GM12878 (cell line): ENCODE data around the gene CREBRF. TPM values are rescaled to one million over a fixed set of nuclear protein-coding genes. Genes with fewer than 3 reads are reported as not detected.
A peak's percentile ranks its signal among the peaks of the same experiment; 100 is the strongest.

Source experiments
- ATAC-seq: fragments of 200-7000 bp; cut with Tn5 transposase; 3 replicates; pipeline ENCODE4 v1.9.1; 2020; ENCODE audit warnings: mild to moderate bottlenecking, moderate library complexity
- BruUV-seq: library from RNA; stranded (reverse); fragments of 400-500 nt; replicated peaks from 2 replicates; lab custom pipeline; 2021; lab: Mats Ljungman, UMichigan
- CTCF ChIA-PET: fragments of 300-600 bp; sonication (Branson Sonifier 250); formaldehyde crosslinking; extraction: SDS; loops from one replicate; lab custom pipeline; 2021; ENCODE audit warnings: inconsistent platforms; lab: Yijun Ruan, JAX
- POLR2A ChIA-PET: fragments of 350-600 bp; formaldehyde crosslinking; extraction: SDS; loops from one replicate; lab custom pipeline; 2021; ENCODE audit warnings: inconsistent platforms; lab: Charles Lee
- RAD21 ChIA-PET: fragments of 300-600 bp; sonication (Branson Sonifier 250); formaldehyde crosslinking; loops from one replicate; lab custom pipeline; 2023; ENCODE audit warnings: antibody characterized with exemption; ENCODE audit not compliant: unreplicated experiment; lab: Charles Lee
- SMC1A ChIA-PET: fragments of 300-600 bp; sonication (Branson Sonifier 250); formaldehyde crosslinking; loops from one replicate; lab custom pipeline; 2023; ENCODE audit not compliant: unreplicated experiment, uncharacterized antibody; lab: Charles Lee
- DNase-seq: peaks from one replicate; pipeline ENCODE4 v3.0.0-alpha.2; 2011; ENCODE audit warnings: low read depth, low spot score
- FAIRE-seq: peaks from 3 replicates; lab custom pipeline; 2011; peaks lifted over from hg19 to GRCh38; lab: Jason Lieb, UNC
- H2AFZ ChIP-seq: 2 replicates; pipeline ENCODE4 v1.6.0; 2011; ENCODE audit warnings: low read depth, low read length, control low read depth; ENCODE audit not compliant: control insufficient read depth
- H3K27ac ChIP-seq: 2 replicates; pipeline ENCODE4 v1.5.1; 2011; ENCODE audit warnings: control low read depth; ENCODE audit not compliant: control insufficient read depth, insufficient read depth
- H3K27me3 ChIP-seq, 2 experiments: replicated peaks in 1 of 2; 2 replicates each; pipeline versions ENCODE4 v1.6.0 to v1.6.1; 2011; ENCODE audit warnings: low read length in 1 of 2; ENCODE audit not compliant: control insufficient read depth in 2 of 2, insufficient read depth in 2 of 2
- H3K36me3 ChIP-seq, 2 experiments: 2 replicates each; pipeline ENCODE4 v1.5.1; 2011; ENCODE audit warnings: low read length in 1 of 2; ENCODE audit not compliant: control insufficient read depth in 2 of 2, insufficient read depth in 2 of 2
- H3K4me1 ChIP-seq: 2 replicates; pipeline ENCODE4 v1.6.1; 2011; ENCODE audit warnings: mild to moderate bottlenecking, low read length, moderate library complexity, mixed read lengths; ENCODE audit not compliant: control insufficient read depth, insufficient read depth
- H3K4me2 ChIP-seq: 2 replicates; pipeline ENCODE4 v1.6.0; 2011; ENCODE audit warnings: control low read depth; ENCODE audit not compliant: control insufficient read depth, insufficient read depth
- H3K4me3 ChIP-seq: fragments of 200-600 bp; sonication (generic); 2 replicates; pipeline ENCODE4 v1.5.1; 2016
- H3K79me2 ChIP-seq: 2 replicates; pipeline ENCODE4 v1.6.0; 2011; ENCODE audit warnings: low read length; ENCODE audit not compliant: control insufficient read depth, insufficient read depth
- H3K9ac ChIP-seq: 2 replicates; pipeline ENCODE4 v1.8.0; 2011; ENCODE audit warnings: low read length, control low read depth, mixed read lengths; ENCODE audit not compliant: control insufficient read depth, insufficient read depth
- H3K9me3 ChIP-seq: replicated peaks from 3 replicates; pipeline ENCODE4 v1.5.1; 2011; ENCODE audit warnings: mild to moderate bottlenecking, low read length; ENCODE audit not compliant: control insufficient read depth, insufficient read depth
- H4K20me1 ChIP-seq: 2 replicates; pipeline ENCODE4 v1.6.0; 2011; ENCODE audit not compliant: control insufficient read depth, insufficient read depth
- MEF2A ChIP-seq: IDR thresholded peaks from 2 replicates; pipeline ENCODE4 v1.6.1; 2011; ENCODE audit warnings: low read depth, mild to moderate bottlenecking, low read length, moderate library complexity; ENCODE audit not compliant: insufficient read depth
- MTA2 ChIP-seq: fragments of 450-650 bp; IDR thresholded peaks from 2 replicates; pipeline ENCODE4 v1.6.1; 2016; ENCODE audit warnings: low read depth, mild to moderate bottlenecking, moderate library complexity
- WGBS: methylation state at CpG from one replicate; pipeline ENCODE4 v1.1.6; 2016; ENCODE audit warnings: low lambda C conversion rate; ENCODE audit not compliant: insufficient replicate concordance, insufficient coverage; ENCODE audit errors: missing lambda C conversion rate; 5-methylcytosine and 5-hydroxymethylcytosine counted together
- in situ Hi-C: fragments of 300-500 bp; cut with MboI; formaldehyde crosslinking; loops from 9 replicates; pipeline ENCODE4 v1.14.3; 2018; ENCODE audit warnings: mixed read lengths
- intact Hi-C: fragments of 100-400 bp; cut with micrococcal nuclease; formaldehyde crosslinking; loops from one replicate; pipeline ENCODE4 v1.14.2; 2022; ENCODE audit not compliant: unreplicated experiment
- polyA plus RNA-seq, 11 experiments: library from polyadenylated mRNA; depleted of rRNA in 4 of 11; unstranded in 6 of 11; stranded (reverse) in 5 of 11; fragments of >200 nt; fragmentation: Nextera tagmentation in 4 of 11; fragmentation: Illumina TruSeq in 1 of 11; extraction: Ambion mirVana in 4 of 11; extraction: Trizol in 1 of 11; gene quantifications; 1 replicate in 1 of 11; 2 replicates in 10 of 11; pipeline versions ENCODE4 v1.2.1 to v1.2.3, GENCODE V29; 2011 to 2016; ENCODE audit warnings: inconsistent platforms in 2 of 11, missing spikeins in 2 of 11, low read depth in 1 of 11
- total RNA-seq, 4 experiments: library from RNA; depleted of rRNA in 3 of 4; stranded (reverse); fragments of >200 nt in 3 of 4; fragmentation: Illumina TruSeq in 1 of 4; extraction: Trizol in 1 of 4; gene quantifications; 2 replicates each; pipeline versions ENCODE4 v1.2.1 to v1.2.3, GENCODE V29; 2013 to 2021
- TF ChIP-seq, protein P1 (sequence below): IDR thresholded peaks from 2 replicates; pipeline ENCODE4 v1.6.1; 2012; ENCODE audit warnings: low read length, inconsistent platforms

Gene CREBRF
- total and polyA plus RNA-seq, 10 of the 15 experiments (the other 5 are each of a cell fraction or from before 2014, with no cell fraction given) = 1.2 to 12.7 (median 3.9) TPM

DNA sequence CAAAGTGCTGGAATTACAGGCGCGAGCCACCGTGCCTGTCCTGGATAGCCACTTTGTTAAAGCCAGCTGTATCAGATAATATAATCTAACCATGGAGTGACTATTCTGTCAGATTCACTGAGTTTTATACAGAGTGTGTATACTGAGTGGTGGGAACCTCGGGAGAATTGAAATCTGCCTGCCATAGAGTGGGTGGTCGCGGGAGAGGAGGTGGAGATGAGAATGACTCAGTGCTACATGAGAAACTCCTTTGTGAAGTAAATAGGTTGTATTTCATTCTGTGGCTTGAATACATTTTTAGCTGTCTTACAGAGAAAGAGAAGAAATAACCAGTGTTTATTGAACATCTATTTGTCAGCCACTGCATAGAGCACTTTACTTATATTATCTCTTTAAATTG is 46.1 kb upstream of the CREBRF start:
- Histone ChIP-seq H3K36me3 (peaks cover 0 to 13% of the 10 kb centered on the region in 2 experiments; a peak in 2 of 4 replicates), H4K20me1 (peaks cover 3% of the 10 kb centered on the region), H3K27me3 (no peaks in the 10 kb centered on the region), H3K9ac (no peak overlapping the region), H3K4me1 (peaks cover 12% of the 10 kb centered on the region), H3K4me2 (no peak overlapping the region), H3K79me2 (peaks cover 73% of the 10 kb centered on the region), H2AFZ (no peak overlapping the region), H3K27ac (peak overlapping the region; percentile 40)
- ChIA-PET POLR2A (interaction anchor here (3.7 kb wide), 1 partner anchor 25 kb away, joined by 14 read pairs; no protein-coding TSS in a partner anchor), RAD21 (interaction anchor here (0.9 to 2.4 kb wide), 3 partner anchors 25 to 26 kb away, joined by 3 to 6 read pairs (median 4); partner anchors contain the start of gene ATP6V0E1), SMC1A (interaction anchor here (1.1 to 1.2 kb wide), 2 partner anchors 8 to 48 kb away, joined by 3 to 5 read pairs; no protein-coding TSS in a partner anchor), CTCF (interaction anchor here (0.5 to 1.5 kb wide), 2 partner anchors 25 to 31 kb away, joined by 3 read pairs; no protein-coding TSS in a partner anchor)
- ATAC-seq = no peak; the same call in 2 of the 3 replicates
- in situ Hi-C loops = no loop called here
- intact Hi-C loops = no loop called here
- WGBS = 68% methylated on average over 6 of the region's 6 CpGs
- BruUV-seq = no TSS peak
- peak; percentile 20 for DNase-seq
- TF ChIP-seq MTA2 (no peak), MEF2A (0 out of 2 replicates have a peak, but pooled peaks have one; percentile 16)
- TF ChIP-seq, protein P1, sequence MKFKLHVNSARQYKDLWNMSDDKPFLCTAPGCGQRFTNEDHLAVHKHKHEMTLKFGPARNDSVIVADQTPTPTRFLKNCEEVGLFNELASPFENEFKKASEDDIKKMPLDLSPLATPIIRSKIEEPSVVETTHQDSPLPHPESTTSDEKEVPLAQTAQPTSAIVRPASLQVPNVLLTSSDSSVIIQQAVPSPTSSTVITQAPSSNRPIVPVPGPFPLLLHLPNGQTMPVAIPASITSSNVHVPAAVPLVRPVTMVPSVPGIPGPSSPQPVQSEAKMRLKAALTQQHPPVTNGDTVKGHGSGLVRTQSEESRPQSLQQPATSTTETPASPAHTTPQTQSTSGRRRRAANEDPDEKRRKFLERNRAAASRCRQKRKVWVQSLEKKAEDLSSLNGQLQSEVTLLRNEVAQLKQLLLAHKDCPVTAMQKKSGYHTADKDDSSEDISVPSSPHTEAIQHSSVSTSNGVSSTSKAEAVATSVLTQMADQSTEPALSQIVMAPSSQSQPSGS = peak; percentile 48; the same call in 1 of the 2 replicates
- TF ChIP-seq, all 136 proteins: peak for 2
- Histone ChIP-seq H3K9me3 (no peaks in the 10 kb centered on the region), H3K4me3 (no peak overlapping the region)
- FAIRE-seq = no peak
